Measurements from ENCODE around the gene SLC50A1. TPM values are rescaled to one million over a fixed set of nuclear protein-coding genes. Genes with fewer than 3 reads are reported as not detected.

SLC50A1 gene
- total and polyA plus RNA-seq, 2 of the 8 experiments (the other 6 are each of a cell fraction or from before 2014, with no cell fraction given), result 36.5 to 90.8 TPM

DNA sequence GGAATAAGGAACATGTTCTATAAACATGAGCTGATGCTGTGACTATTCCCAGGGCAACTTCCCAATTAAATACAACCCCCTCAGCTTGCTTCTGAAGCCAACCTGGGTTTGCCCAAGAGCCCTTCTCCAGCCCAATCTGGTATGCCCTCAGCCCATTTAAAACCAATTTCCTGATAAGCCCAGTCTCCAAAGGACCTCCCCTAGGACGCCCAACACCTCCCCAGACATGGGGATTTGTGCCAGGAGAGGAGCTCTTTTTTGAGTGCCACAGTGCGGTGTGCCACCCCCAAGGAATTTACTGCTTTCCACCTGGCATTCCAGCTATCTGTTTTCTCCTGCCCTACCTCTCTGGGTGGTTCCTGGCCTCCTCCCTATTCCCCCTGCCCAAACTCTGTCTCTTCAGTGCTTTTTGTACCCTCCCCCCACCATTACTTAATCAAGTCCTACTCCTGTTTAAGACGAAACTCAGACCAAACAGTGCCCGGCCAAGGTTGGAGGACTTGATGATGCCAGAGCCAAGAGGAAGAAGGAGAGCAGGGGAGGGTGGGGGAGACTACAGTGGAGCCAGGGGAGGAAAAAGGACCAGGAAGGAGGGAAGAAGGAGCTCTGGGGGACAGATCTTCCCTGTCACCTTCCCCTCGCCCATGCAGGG lies 19.4 kb upstream of the SLC50A1 start:
- 76% methylated on average over 5 of the region's 5 CpGs; no CpG with 5 or more reads in 1 of the 2 experiments for WGBS, 2 experiments (ENCODE audit: extremely low coverage in 1 of 2, insufficient coverage in 1 of 2, insufficient read length in 1 of 2, insufficient replicate concordance in 2 of 2, low coverage in 1 of 2, low lambda C conversion rate in 2 of 2, missing lambda C conversion rate in 1 of 2)

More for the DNA sequence above, 19.4 kb upstream of the SLC50A1 start:
- Histone ChIP-seq H3K23me2 (ENCODE audit: low read depth, low read length) (no peaks in the 10 kb centered on the region), H2BK5ac (ENCODE audit: low read depth, low read length) (no peak overlapping the region), H2BK15ac (ENCODE audit: low read length) (no peak overlapping the region), H3K4me2 (ENCODE audit: insufficient read depth in 1 of 2, low read depth in 2 of 2, low read length in 2 of 2) (no peak overlapping the region), H3K79me1 (ENCODE audit: low read depth, low read length) (no peaks in the 10 kb centered on the region), H3K27me3 (replicated peaks in 1 of 4; ENCODE audit: control insufficient read depth in 3 of 4, extremely low read depth in 1 of 4, insufficient read depth in 3 of 4, low read length in 3 of 4) (peaks cover 0 to 3% (median 0%) of the 10 kb centered on the region in 4 experiments; a peak in 1 of 7 replicates), H3K9me3 (ENCODE audit: insufficient read depth in 2 of 2, low read depth in 1 of 2, low read length in 1 of 2) (no peaks in the 10 kb centered on the region), H3K4me1 (replicated peaks in 1 of 4; ENCODE audit: control insufficient read depth in 3 of 4, insufficient read depth in 4 of 4, low read length in 3 of 4) (peaks cover 0 to 3% (median 0%) of the 10 kb centered on the region in 4 experiments; a peak in 2 of 7 replicates), H2BK20ac (ENCODE audit: low read length) (no peak overlapping the region), H3K4me3 (ENCODE audit: extremely low read depth in 1 of 4, insufficient read depth in 2 of 4, low read depth in 3 of 4, low read length in 4 of 4) (no peak overlapping the region), H3K23ac (ENCODE audit: insufficient read length) (no peak overlapping the region), H3K79me2 (ENCODE audit: control insufficient read depth in 1 of 2, insufficient read depth in 2 of 2, low read length in 2 of 2) (no peaks in the 10 kb centered on the region), H3K9ac (replicated peaks in 1 of 4; ENCODE audit: extremely low read depth in 1 of 4, low read depth in 3 of 4, low read length in 3 of 4) (no peak overlapping the region), H3K27ac (ENCODE audit: low read depth, low read length) (no peak overlapping the region), H4K5ac (ENCODE audit: insufficient read length, low read depth, low read length) (no peak overlapping the region), H3K18ac (ENCODE audit: extremely low read depth, low read length) (no peak overlapping the region), H4K8ac (ENCODE audit: extremely low read depth, insufficient read depth, low read length) (no peak overlapping the region), H3K36me3 (ENCODE audit: control insufficient read depth in 2 of 4, insufficient read depth in 4 of 4, low read length in 3 of 4) (no peaks in the 10 kb centered on the region), H4K20me1 (replicated peaks in 1 of 2; ENCODE audit: control insufficient read depth in 1 of 2, insufficient read depth in 2 of 2, low read length in 2 of 2) (no peaks in the 10 kb centered on the region), H3K4ac (replicated peaks; ENCODE audit: insufficient read length, low read depth, low read length) (no peak overlapping the region), H4K91ac (replicated peaks; ENCODE audit: insufficient read length, low read length) (no peak overlapping the region), H2BK12ac (ENCODE audit: low read depth, low read length) (no peak overlapping the region), H2AK5ac (ENCODE audit: low read depth, low read length) (no peak overlapping the region), H2BK120ac (replicated peaks; ENCODE audit: low read depth, low read length) (no peak overlapping the region), H3K56ac (replicated peaks; ENCODE audit: insufficient read length, low read depth, low read length) (no peak overlapping the region), H2AFZ (ENCODE audit: low read length) (no peak overlapping the region; the same call in 1 of the 2 replicates), H3K14ac (ENCODE audit: insufficient read length) (no peak overlapping the region)
- DNase-seq (ENCODE audit: low read depth in 1 of 2, low spot score in 2 of 2) (no peak), FAIRE-seq (no peak)
- CTCF ChIA-PET (ENCODE audit: partially characterized antibody), result interaction anchor here (0.7 to 3.9 kb wide), 11 partner anchors 9 to 372 kb away, joined by 3 to 26 read pairs (median 6); partner anchors contain the start of gene KRTCAP2
- POLR2A ChIA-PET (ENCODE audit: partially characterized antibody), result interaction anchor here (1.0 to 2.3 kb wide), 4 partner anchors 10 to 57 kb away, joined by 3 to 10 read pairs (median 4); partner anchors contain the start of gene KRTCAP2
- TF ChIP-seq, protein P1, sequence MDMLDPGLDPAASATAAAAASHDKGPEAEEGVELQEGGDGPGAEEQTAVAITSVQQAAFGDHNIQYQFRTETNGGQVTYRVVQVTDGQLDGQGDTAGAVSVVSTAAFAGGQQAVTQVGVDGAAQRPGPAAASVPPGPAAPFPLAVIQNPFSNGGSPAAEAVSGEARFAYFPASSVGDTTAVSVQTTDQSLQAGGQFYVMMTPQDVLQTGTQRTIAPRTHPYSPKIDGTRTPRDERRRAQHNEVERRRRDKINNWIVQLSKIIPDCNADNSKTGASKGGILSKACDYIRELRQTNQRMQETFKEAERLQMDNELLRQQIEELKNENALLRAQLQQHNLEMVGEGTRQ (IDR thresholded peaks at IDR 0.05; ENCODE audit: low read length), result no peak
- TF ChIP-seq CBX8 (IDR thresholded peaks at IDR 0.05; ENCODE audit: borderline replicate concordance, low read depth, low read length) (no peak), EP300 (IDR thresholded peaks at IDR 0.05; ENCODE audit: borderline replicate concordance in 1 of 2, low read depth in 2 of 2, low read length in 2 of 2) (no peak), HDAC2 (IDR thresholded peaks at IDR 0.05; ENCODE audit: borderline replicate concordance in 1 of 2, low read depth in 2 of 2, low read length in 2 of 2) (no peak), CEBPB (IDR thresholded peaks at IDR 0.05; ENCODE audit: low read depth, low read length) (no peak), SP1 (IDR thresholded peaks at IDR 0.05; ENCODE audit: low read depth, low read length) (no peak), FOSL1 (IDR thresholded peaks at IDR 0.05; ENCODE audit: insufficient read depth, low read depth, low read length) (no peak)
- TF ChIP-seq, protein P2, sequence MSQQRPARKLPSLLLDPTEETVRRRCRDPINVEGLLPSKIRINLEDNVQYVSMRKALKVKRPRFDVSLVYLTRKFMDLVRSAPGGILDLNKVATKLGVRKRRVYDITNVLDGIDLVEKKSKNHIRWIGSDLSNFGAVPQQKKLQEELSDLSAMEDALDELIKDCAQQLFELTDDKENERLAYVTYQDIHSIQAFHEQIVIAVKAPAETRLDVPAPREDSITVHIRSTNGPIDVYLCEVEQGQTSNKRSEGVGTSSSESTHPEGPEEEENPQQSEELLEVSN (IDR thresholded peaks at IDR 0.05), result no peak
